PFSK-1 (cell line): Measurements from ENCODE around the gene ITSN2.

Source experiments
- POLR2AphosphoS5 ChIP-seq: IDR thresholded peaks from 2 replicates; pipeline ENCODE4 v1.6.1; 2012; ENCODE audit warnings: low read depth, mild to moderate bottlenecking, control low read depth, low read length, moderate library complexity
- TAF1 ChIP-seq: IDR thresholded peaks from 2 replicates; pipeline ENCODE4 v1.6.1; 2012; ENCODE audit warnings: low read length, control low read depth, borderline replicate concordance; ENCODE audit not compliant: insufficient read depth

DNA sequence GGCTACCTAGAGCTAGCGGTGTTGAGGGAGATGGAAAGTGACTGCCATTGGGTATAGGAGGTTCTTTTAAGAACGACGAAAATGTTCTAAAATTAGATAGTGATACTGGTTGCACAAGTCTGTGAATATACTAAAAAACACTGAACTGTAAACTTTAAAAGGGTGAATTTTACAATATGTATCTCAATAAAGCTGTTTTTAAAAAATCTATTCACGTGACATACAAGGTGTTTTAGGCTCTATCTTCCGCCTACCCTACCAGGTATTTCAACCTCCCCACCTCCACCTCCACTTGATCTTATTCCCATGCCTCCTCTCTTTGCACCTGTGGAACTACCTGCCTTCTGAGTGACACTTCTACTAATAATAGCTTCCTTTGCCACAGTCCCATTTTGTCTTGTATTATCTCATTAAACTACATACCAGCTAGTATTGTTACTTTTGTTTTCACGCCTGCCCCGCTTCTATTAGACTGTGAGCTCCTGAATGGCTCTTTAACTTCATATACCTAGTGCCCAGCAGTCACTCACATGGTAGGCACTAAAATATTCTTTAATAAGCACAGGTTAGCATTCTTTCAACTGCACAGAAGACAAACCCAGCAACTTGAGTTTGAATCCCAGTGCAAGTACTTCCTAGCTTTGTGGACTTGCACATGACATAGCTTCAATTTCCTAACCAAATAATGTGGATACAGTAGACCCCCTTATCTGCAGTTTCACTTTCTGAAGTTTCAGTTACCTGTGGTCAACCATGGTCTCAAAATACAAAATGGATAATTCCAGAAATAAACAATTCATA lies 9.3 kb downstream of the ITSN2 start:
- TF ChIP-seq POLR2AphosphoS5 (no peak), TAF1 (no peak)
